Osteoblast (primary cell): ENCODE results near the gene PXDN. TPM values are rescaled to one million over a fixed set of nuclear protein-coding genes. Genes with fewer than 3 reads are reported as not detected.

Experiments used
- DNase-seq: peaks from one replicate; pipeline ENCODE4 v3.0.0; 2011; ENCODE audit warnings: low spot score, mixed read lengths; ENCODE audit not compliant: insufficient read length; ENCODE audit errors: missing footprints
- H2AFZ ChIP-seq: 2 replicates; pipeline ENCODE4 v1.6.0; 2011; ENCODE audit warnings: mild to moderate bottlenecking, low read length
- H3K27ac ChIP-seq: 2 replicates; pipeline ENCODE4 v1.5.1; 2011; ENCODE audit warnings: mild to moderate bottlenecking, low read depth, low read length, moderate library complexity
- H3K27me3 ChIP-seq: 2 replicates; pipeline ENCODE4 v1.6.0; 2012; ENCODE audit warnings: mild to moderate bottlenecking, control low read depth, inconsistent platforms, low read length, moderate library complexity; ENCODE audit not compliant: insufficient read depth
- H3K36me3 ChIP-seq: 2 replicates; pipeline ENCODE4 v1.5.1; 2011; ENCODE audit warnings: mild to moderate bottlenecking, low read length, control low read depth, moderate library complexity; ENCODE audit not compliant: insufficient read depth
- H3K4me1 ChIP-seq: 2 replicates; pipeline ENCODE4 v1.5.1; 2011; ENCODE audit warnings: mild to moderate bottlenecking, low read length, control low read depth, moderate library complexity; ENCODE audit not compliant: insufficient read depth
- H3K4me2 ChIP-seq: 2 replicates; pipeline ENCODE4 v1.6.0; 2011; ENCODE audit warnings: mild to moderate bottlenecking, low read length; ENCODE audit not compliant: insufficient read depth
- H3K4me3 ChIP-seq: fragments of 200-600 bp; sonication (generic); 3 replicates; pipeline ENCODE4 v1.5.1; 2012; ENCODE audit warnings: mild to moderate bottlenecking, low read length, inconsistent platforms; ENCODE audit not compliant: insufficient read depth
- H3K79me2 ChIP-seq: 2 replicates; pipeline ENCODE4 v1.6.0; 2012; ENCODE audit warnings: mild to moderate bottlenecking, low read length, control low read depth, inconsistent platforms; ENCODE audit not compliant: insufficient read depth
- H3K9me3 ChIP-seq: 2 replicates; pipeline ENCODE4 v1.5.1; 2011; ENCODE audit warnings: low read depth, low read length, control low read depth
- H4K20me1 ChIP-seq: 2 replicates; pipeline ENCODE4 v1.6.0; 2012; ENCODE audit warnings: mild to moderate bottlenecking, low read length, control low read depth; ENCODE audit not compliant: insufficient read depth
- CTCF ChIP-seq: IDR thresholded peaks from 2 replicates; pipeline ENCODE4 v1.5.1; 2011; ENCODE audit warnings: mild to moderate bottlenecking, low read depth, low read length, moderate library complexity; ENCODE audit errors: extremely low read depth
- total RNA-seq: library from RNA; depleted of rRNA; stranded (reverse); fragments of >200 nt; gene quantifications from 2 replicates; pipeline ENCODE4 v1.2.3, GENCODE V29; 2012

PXDN gene
- total RNA-seq, 1 donor: 307 TPM

DNA sequence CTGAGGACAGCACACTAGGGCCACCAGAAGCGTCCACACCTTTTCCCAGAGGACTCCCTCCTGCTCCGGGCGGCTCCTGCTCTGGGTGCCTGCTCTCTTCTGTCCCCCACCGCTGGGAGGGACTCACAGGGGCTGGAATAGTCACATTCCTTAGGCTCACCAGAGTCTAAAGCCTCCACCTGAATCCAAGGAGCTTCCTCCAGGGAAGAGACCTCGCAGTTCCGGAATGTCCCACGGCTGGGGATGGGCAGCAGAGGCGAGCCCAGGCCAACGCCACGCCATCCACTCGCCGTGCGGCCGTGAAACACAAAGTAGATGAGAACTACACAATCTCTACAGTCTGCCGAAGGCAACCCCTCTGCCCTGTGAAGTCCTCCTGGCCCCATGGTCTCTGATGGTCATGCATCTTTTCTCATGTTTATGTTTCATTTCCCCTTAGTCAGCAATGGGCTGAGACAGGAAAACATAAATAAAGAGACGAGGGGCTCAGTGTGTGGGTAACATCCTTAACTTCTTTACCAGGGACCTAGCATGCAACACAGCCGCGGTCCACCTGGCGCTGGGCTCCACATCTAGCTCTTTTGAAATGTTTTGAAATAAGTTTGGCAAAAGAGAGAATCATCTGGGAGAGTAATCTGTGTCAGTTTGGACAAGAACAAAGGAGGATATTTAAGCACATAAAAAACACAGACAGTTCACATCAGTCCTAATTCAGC, 98.4 kb downstream of the PXDN start:
- H3K36me3 ChIP-seq: peaks cover 62% of the 10 kb centered on the region
- H3K79me2 ChIP-seq: peaks cover 21% of the 10 kb centered on the region
- no peak for TF ChIP-seq CTCF
- H3K9me3 ChIP-seq: no peaks in the 10 kb centered on the region
- peak; percentile 49 for DNase-seq
- H3K27ac ChIP-seq: no peak overlapping the region
- H2AFZ ChIP-seq: no peak overlapping the region
- no peaks in the 10 kb centered on the region for H3K27me3 ChIP-seq
- no peak overlapping the region for H3K4me3 ChIP-seq
- peaks cover 15% of the 10 kb centered on the region for H4K20me1 ChIP-seq
- peaks cover 14% of the 10 kb centered on the region for H3K4me1 ChIP-seq
- no peak overlapping the region for H3K4me2 ChIP-seq

DNA sequence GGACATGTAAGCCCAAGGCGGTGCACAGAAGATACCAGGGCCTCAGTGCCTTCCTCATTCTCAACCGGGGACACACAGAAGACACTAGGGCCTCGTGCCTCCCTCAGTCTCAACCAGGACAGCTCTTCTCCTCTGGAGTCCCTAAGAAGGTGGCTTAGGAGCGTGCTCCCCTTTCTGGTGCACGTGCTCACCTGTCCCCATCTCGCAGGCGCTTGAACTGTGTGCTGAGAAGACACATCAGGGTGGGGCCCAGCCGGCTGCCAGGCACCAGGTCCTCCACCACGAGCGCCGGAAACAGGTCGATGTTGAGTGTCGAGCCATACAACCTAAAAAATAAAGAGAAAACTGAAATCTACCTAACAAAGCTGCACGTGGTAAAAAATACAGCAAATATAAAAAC, 99.9 kb downstream of the PXDN start:
- Histone ChIP-seq H3K27me3 (no peaks in the 10 kb centered on the region), H2AFZ (no peak overlapping the region), H3K27ac (no peak overlapping the region), H3K4me1 (peaks cover 14% of the 10 kb centered on the region), H4K20me1 (peaks cover 21% of the 10 kb centered on the region), H3K79me2 (peaks cover 21% of the 10 kb centered on the region), H3K36me3 (peaks cover 50% of the 10 kb centered on the region), H3K4me2 (no peak overlapping the region), H3K9me3 (no peaks in the 10 kb centered on the region), H3K4me3 (no peak overlapping the region)
- no peak for TF ChIP-seq CTCF
- DNase-seq: peak; percentile 56

DNA sequence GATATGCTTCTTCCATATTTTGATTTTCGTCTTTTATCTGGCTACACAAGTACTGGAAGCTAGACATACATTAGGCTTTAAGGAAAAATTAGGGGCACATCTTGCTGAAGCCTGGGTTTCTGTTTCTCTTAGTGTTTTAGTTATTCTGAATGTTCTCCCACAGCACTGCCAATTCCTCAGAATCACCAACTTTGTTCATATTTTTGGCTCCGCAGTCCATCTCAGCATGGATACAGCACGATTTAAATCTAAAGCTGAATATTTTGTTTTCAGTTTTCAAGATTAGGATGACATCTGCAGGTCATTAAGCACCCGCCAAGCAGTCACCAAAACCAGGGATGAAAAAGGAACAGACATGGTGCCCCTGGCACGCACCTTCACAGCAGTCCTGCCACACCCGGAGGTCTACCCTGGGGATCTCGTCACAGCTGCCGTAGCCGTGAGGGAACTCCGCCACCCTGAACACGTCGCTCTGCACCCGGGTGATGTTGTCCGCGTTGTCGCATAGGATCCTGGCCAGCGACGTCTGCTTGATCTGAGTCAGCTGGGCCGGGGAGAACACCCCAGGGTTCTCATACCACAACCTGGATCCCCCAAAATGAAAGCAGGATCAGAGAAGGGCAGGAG, 101.2 kb downstream of the PXDN start:
- H3K4me2 ChIP-seq: no peak overlapping the region
- peak; percentile 36 for DNase-seq
- H4K20me1 ChIP-seq: peaks cover 22% of the 10 kb centered on the region
- H3K4me1 ChIP-seq: peaks cover 14% of the 10 kb centered on the region
- peaks cover 45% of the 10 kb centered on the region for H3K36me3 ChIP-seq
- H3K79me2 ChIP-seq: peaks cover 18% of the 10 kb centered on the region
- TF ChIP-seq CTCF: no peak
- H3K4me3 ChIP-seq: no peak overlapping the region
- H3K27ac ChIP-seq: peak overlapping the region; percentile 74
- no peak overlapping the region for H2AFZ ChIP-seq
- H3K9me3 ChIP-seq: no peaks in the 10 kb centered on the region
- no peaks in the 10 kb centered on the region for H3K27me3 ChIP-seq

GRCh38 chr2:1642066-1642861, 102.1 kb downstream of the PXDN start:
- peaks cover 15% of the 10 kb centered on the region for H4K20me1 ChIP-seq
- H3K27me3 ChIP-seq: no peaks in the 10 kb centered on the region
- peaks cover 14% of the 10 kb centered on the region for H3K4me1 ChIP-seq
- no peak for TF ChIP-seq CTCF
- peaks cover 37% of the 10 kb centered on the region for H3K36me3 ChIP-seq
- peak; percentile 98 for DNase-seq
- H3K4me2 ChIP-seq: peak overlapping the region; percentile 22
- no peak overlapping the region for H3K4me3 ChIP-seq
- H3K79me2 ChIP-seq: peaks cover 13% of the 10 kb centered on the region
- H3K9me3 ChIP-seq: no peaks in the 10 kb centered on the region
- no peak overlapping the region for H2AFZ ChIP-seq
- H3K27ac ChIP-seq: peak overlapping the region; percentile 74
